H1 (cell line): ENCODE measurements around the gene UTS2B. TPM values are rescaled to one million over a fixed set of nuclear protein-coding genes. Genes with fewer than 3 reads are reported as not detected.

Experiments
- CTCF ChIA-PET: fragments of 300-600 bp; sonication (Branson Sonifier 250); formaldehyde crosslinking; loops from one replicate; lab custom pipeline; 2021; ENCODE audit not compliant: partially characterized antibody; lab: Charles Lee
- POLR2A ChIA-PET: fragments of 300-600 bp; sonication (Branson Sonifier 250); formaldehyde crosslinking; loops from one replicate; lab custom pipeline; 2021; ENCODE audit warnings: inconsistent platforms; ENCODE audit not compliant: partially characterized antibody; lab: Charles Lee
- DNase-seq, 2 experiments: peaks; one replicate each; pipeline versions ENCODE4 v3.0.0 to v3.0.0-alpha.2; 2010 to 2022; ENCODE audit warnings: low spot score in 2 of 2, low read depth in 1 of 2, mixed read lengths in 1 of 2
- FAIRE-seq: peaks from 2 replicates; lab custom pipeline; 2011; peaks lifted over from hg19 to GRCh38; lab: Jason Lieb, UNC
- H2AFZ ChIP-seq: 2 replicates; pipeline ENCODE4 v1.8.1; 2012; ENCODE audit warnings: low read length, inconsistent platforms
- H2AK5ac ChIP-seq: 2 replicates; pipeline ENCODE4 v1.6.1; 2013; ENCODE audit warnings: low read depth, low read length
- H2BK120ac ChIP-seq: replicated peaks from 2 replicates; pipeline ENCODE3; 2013; ENCODE audit warnings: low read depth, low read length, inconsistent platforms
- H2BK12ac ChIP-seq: 2 replicates; pipeline ENCODE4 v1.6.1; 2013; ENCODE audit warnings: low read depth, low read length
- H2BK15ac ChIP-seq: 2 replicates; pipeline ENCODE4 v1.6.1; 2013; ENCODE audit warnings: low read length
- H2BK20ac ChIP-seq: 2 replicates; pipeline ENCODE4 v1.6.1; 2013; ENCODE audit warnings: low read length
- H2BK5ac ChIP-seq: 2 replicates; pipeline ENCODE4 v1.6.1; 2013; ENCODE audit warnings: low read depth, low read length
- H3K14ac ChIP-seq: 2 replicates; pipeline ENCODE4 v1.6.1; 2013; ENCODE audit warnings: inconsistent platforms; ENCODE audit not compliant: insufficient read length
- H3K18ac ChIP-seq: 2 replicates; pipeline ENCODE4 v1.6.1; 2013; ENCODE audit warnings: low read length; ENCODE audit errors: extremely low read depth
- H3K23ac ChIP-seq: 2 replicates; pipeline ENCODE4 v1.6.1; 2013; ENCODE audit warnings: inconsistent platforms; ENCODE audit not compliant: insufficient read length
- H3K23me2 ChIP-seq: 2 replicates; pipeline ENCODE4 v1.6.1; 2013; ENCODE audit warnings: low read depth, low read length
- H3K27ac ChIP-seq: 2 replicates; pipeline ENCODE4 v1.6.1; 2011; ENCODE audit warnings: low read depth, low read length, inconsistent platforms
- H3K27me3 ChIP-seq, 4 experiments: replicated peaks in 1 of 4; 1 replicate in 1 of 4; 2 replicates in 3 of 4; pipeline versions ENCODE4 v1.6.1 to v1.8.1; 2011 to 2013; ENCODE audit warnings: low read length in 3 of 4, mild to moderate bottlenecking in 3 of 4, inconsistent platforms in 2 of 4, mixed read lengths in 2 of 4, moderate library complexity in 1 of 4; ENCODE audit not compliant: control insufficient read depth in 3 of 4, insufficient read depth in 3 of 4; ENCODE audit errors: extremely low read depth in 1 of 4
- H3K36me3 ChIP-seq, 4 experiments: 2 replicates each; pipeline versions ENCODE4 v1.6.1 to v1.8.1; 2011 to 2013; ENCODE audit warnings: mild to moderate bottlenecking in 4 of 4, low read length in 3 of 4, moderate library complexity in 2 of 4, control low read depth in 1 of 4, inconsistent platforms in 1 of 4; ENCODE audit not compliant: insufficient read depth in 4 of 4, control insufficient read depth in 2 of 4
- H3K4ac ChIP-seq: replicated peaks from 2 replicates; pipeline ENCODE3; 2013; ENCODE audit warnings: low read length, low read depth, mixed read lengths, inconsistent platforms; ENCODE audit not compliant: insufficient read length
- H3K4me1 ChIP-seq, 4 experiments: replicated peaks in 1 of 4; 1 replicate in 1 of 4; 2 replicates in 3 of 4; pipeline versions ENCODE4 v1.6.1 to v1.8.1; 2011 to 2013; ENCODE audit warnings: low read length in 3 of 4, inconsistent platforms in 2 of 4, mixed read lengths in 1 of 4; ENCODE audit not compliant: insufficient read depth in 4 of 4, control insufficient read depth in 3 of 4
- H3K4me2 ChIP-seq, 2 experiments: 2 replicates each; pipeline versions ENCODE4 v1.6.1 to v1.8.1; 2011 to 2013; ENCODE audit warnings: low read depth in 2 of 2, low read length in 2 of 2, control low read depth in 1 of 2, inconsistent platforms in 1 of 2, mild to moderate bottlenecking in 1 of 2; ENCODE audit not compliant: insufficient read depth in 1 of 2
- H3K4me3 ChIP-seq, 4 experiments: fragments of 200-600, 300-600 bp in 1 of 4; sonication (generic), shearing (Covaris generic), sonication (Bioruptor Twin) in 1 of 4; 2 replicates each; pipeline versions ENCODE4 v1.5.1 to v1.8.1; 2011 to 2016; ENCODE audit warnings: low read length in 4 of 4, low read depth in 3 of 4, control low read depth in 2 of 4, inconsistent platforms in 2 of 4, mild to moderate bottlenecking in 2 of 4, mixed read lengths in 1 of 4, moderate library complexity in 1 of 4; ENCODE audit not compliant: insufficient read depth in 2 of 4; ENCODE audit errors: extremely low read depth in 1 of 4
- H3K56ac ChIP-seq: replicated peaks from 2 replicates; pipeline ENCODE3; 2013; ENCODE audit warnings: low read depth, mild to moderate bottlenecking, mixed read lengths, low read length, inconsistent platforms; ENCODE audit not compliant: insufficient read length
- H3K79me1 ChIP-seq: 2 replicates; pipeline ENCODE4 v1.6.1; 2013; ENCODE audit warnings: low read depth, low read length, control low read depth
- H3K79me2 ChIP-seq, 2 experiments: 2 replicates each; pipeline versions ENCODE4 v1.6.1 to v1.8.1; 2012 to 2013; ENCODE audit warnings: low read length in 2 of 2, mild to moderate bottlenecking in 2 of 2, inconsistent platforms in 1 of 2; ENCODE audit not compliant: insufficient read depth in 2 of 2, control insufficient read depth in 1 of 2
- H3K9ac ChIP-seq, 4 experiments: replicated peaks in 1 of 4; 1 replicate in 1 of 4; 2 replicates in 3 of 4; pipeline versions ENCODE4 v1.6.1 to v1.8.1; 2011 to 2013; ENCODE audit warnings: low read depth in 3 of 4, low read length in 3 of 4, control low read depth in 2 of 4, mild to moderate bottlenecking in 2 of 4, moderate library complexity in 2 of 4, inconsistent platforms in 1 of 4; ENCODE audit errors: extremely low read depth in 1 of 4
- H3K9me3 ChIP-seq, 2 experiments: 2 replicates each; pipeline versions ENCODE4 v1.6.1 to v1.8.1; 2012 to 2013; ENCODE audit warnings: mild to moderate bottlenecking in 2 of 2, moderate library complexity in 2 of 2, control low read depth in 1 of 2, inconsistent platforms in 1 of 2, low read depth in 1 of 2, low read length in 1 of 2, mixed read lengths in 1 of 2; ENCODE audit not compliant: insufficient read depth in 2 of 2
- H4K20me1 ChIP-seq, 2 experiments: replicated peaks in 1 of 2; 2 replicates each; pipeline versions ENCODE3 to v1.8.1; 2011 to 2013; ENCODE audit warnings: inconsistent platforms in 2 of 2, low read length in 2 of 2, mild to moderate bottlenecking in 1 of 2; ENCODE audit not compliant: insufficient read depth in 2 of 2, control insufficient read depth in 1 of 2
- H4K5ac ChIP-seq: 2 replicates; pipeline ENCODE4 v1.6.1; 2013; ENCODE audit warnings: low read length, low read depth, mixed read lengths, inconsistent platforms; ENCODE audit not compliant: insufficient read length
- H4K8ac ChIP-seq: 2 replicates; pipeline ENCODE4 v1.8.0; 2013; ENCODE audit warnings: mild to moderate bottlenecking, moderate library complexity, low read length, inconsistent platforms; ENCODE audit not compliant: insufficient read depth; ENCODE audit errors: extremely low read depth
- H4K91ac ChIP-seq: replicated peaks from 2 replicates; pipeline ENCODE3; 2013; ENCODE audit warnings: low read length, mixed read lengths, inconsistent platforms; ENCODE audit not compliant: insufficient read length
- CEBPB ChIP-seq: IDR thresholded peaks from 2 replicates; pipeline ENCODE4 v1.6.1; 2012; ENCODE audit warnings: low read depth, low read length
- CTBP2 ChIP-seq: IDR thresholded peaks from 2 replicates; pipeline ENCODE4 v1.7.0; 2011; ENCODE audit warnings: borderline replicate concordance, mild to moderate bottlenecking, moderate library complexity, mixed read lengths, low read length; ENCODE audit not compliant: insufficient read depth, insufficient read length
- E2F6 ChIP-seq: IDR thresholded peaks from 2 replicates; pipeline ENCODE4 v1.6.1; 2012; ENCODE audit warnings: inconsistent platforms
- EGR1 ChIP-seq: IDR thresholded peaks from 2 replicates; pipeline ENCODE4 v1.6.1; 2011; ENCODE audit warnings: low read depth, low read length, borderline replicate concordance
- FOSL1 ChIP-seq: IDR thresholded peaks from 2 replicates; pipeline ENCODE4 v1.6.1; 2011; ENCODE audit warnings: mild to moderate bottlenecking, low read depth, low read length, moderate library complexity; ENCODE audit not compliant: insufficient read depth
- GTF2F1 ChIP-seq: IDR thresholded peaks from 2 replicates; pipeline ENCODE4 v1.6.1; 2012; ENCODE audit warnings: low read depth, low read length, improper control_type of control experiment, borderline replicate concordance
- HDAC6 ChIP-seq: IDR thresholded peaks from one replicate; pipeline ENCODE4 v1.7.1; 2012; ENCODE audit warnings: low read depth, mild to moderate bottlenecking, inconsistent platforms, low read length, moderate library complexity
- MAX ChIP-seq: IDR thresholded peaks from 2 replicates; pipeline ENCODE4 v1.6.1; 2012; ENCODE audit warnings: inconsistent platforms
- RFX5 ChIP-seq: IDR thresholded peaks from 2 replicates; pipeline ENCODE4 v1.6.1; 2011; ENCODE audit warnings: low read depth, low read length, improper control_type of control experiment, borderline replicate concordance
- SIN3A ChIP-seq, 2 experiments: IDR thresholded peaks in 1 of 2; conservative IDR thresholded peaks in 1 of 2; 2 replicates each; pipeline ENCODE4 v1.6.1; 2011 to 2012; ENCODE audit warnings: low read length in 2 of 2, improper control_type of control experiment in 1 of 2, low read depth in 1 of 2, mild to moderate bottlenecking in 1 of 2
- SIX5 ChIP-seq: IDR thresholded peaks from 2 replicates; pipeline ENCODE4 v1.6.1; 2011; ENCODE audit warnings: mild to moderate bottlenecking, low read depth, low read length
- TAF7 ChIP-seq: optimal IDR thresholded peaks from 2 replicates; pipeline ENCODE3; 2011; ENCODE audit warnings: low read depth, mild to moderate bottlenecking, inconsistent platforms, low read length, moderate library complexity, borderline replicate concordance
- WGBS, 2 experiments: shearing (Covaris generic) in 1 of 2; methylation state at CpG; one replicate each; pipeline versions ENCODE4 v1.1.6 to v1.1.7; 2013 to 2015; ENCODE audit warnings: low lambda C conversion rate in 2 of 2, mixed read lengths in 2 of 2, inconsistent platforms in 1 of 2, low coverage in 1 of 2, missing lambda C conversion rate in 1 of 2; ENCODE audit not compliant: insufficient replicate concordance in 2 of 2, insufficient coverage in 1 of 2, insufficient read length in 1 of 2; ENCODE audit errors: extremely low coverage in 1 of 2, missing lambda C conversion rate in 1 of 2; 5-methylcytosine and 5-hydroxymethylcytosine counted together
- polyA plus RNA-seq, 7 experiments: library from polyadenylated mRNA; depleted of rRNA in 3 of 7; stranded (reverse) in 5 of 7; unstranded in 2 of 7; fragments of >200 nt in 5 of 7; fragments of 200-250 nt in 2 of 7; gene quantifications; 1 replicate in 5 of 7; 2 replicates in 1 of 7; 4 replicates in 1 of 7; pipeline versions ENCODE4 v1.2.1 to v1.2.3, GENCODE V29; 2011 to 2013; ENCODE audit warnings: missing spikeins in 2 of 7, mixed read lengths in 2 of 7
- total RNA-seq: library from RNA; stranded (reverse); fragmentation: NEBNext Ultra II Directional; extraction: Animal tissue kit (Norgen Biotek cat#: 25700); gene quantifications from 2 replicates; pipeline ENCODE4 v1.2.1, GENCODE V29; 2021

The UTS2B gene
- total and polyA plus RNA-seq, 2 of the 8 experiments (the other 6 are each of a cell fraction or from before 2014, with no cell fraction given): not detected

GRCh38 chr3:191353022-191353777 lies 22.9 kb upstream of the UTS2B start:
- Histone ChIP-seq H3K4me1 (peaks cover 0 to 3% (median 1%) of the 10 kb centered on the region in 4 experiments; a peak in 2 of 7 replicates), H3K23ac (no peak overlapping the region), H4K8ac (no peak overlapping the region), H4K91ac (no peak overlapping the region), H2BK120ac (no peak overlapping the region), H3K79me2 (peaks cover 0 to 2% of the 10 kb centered on the region in 2 experiments; a peak in 1 of 4 replicates), H2BK12ac (no peak overlapping the region), H3K4ac (no peak overlapping the region), H2AK5ac (no peak overlapping the region), H3K4me3 (no peak overlapping the region), H2BK5ac (no peak overlapping the region), H2AFZ (no peak overlapping the region), H3K14ac (no peak overlapping the region), H4K5ac (no peak overlapping the region), H3K36me3 (no peaks in the 10 kb centered on the region), H4K20me1 (no peaks in the 10 kb centered on the region), H3K27me3 (no peaks in the 10 kb centered on the region), H3K18ac (no peak overlapping the region), H3K23me2 (no peaks in the 10 kb centered on the region), H3K56ac (no peak overlapping the region), H3K9ac (no peak overlapping the region), H3K27ac (no peak overlapping the region), H3K9me3 (no peaks in the 10 kb centered on the region), H3K79me1 (no peaks in the 10 kb centered on the region), H2BK20ac (no peak overlapping the region), H3K4me2 (no peak overlapping the region), H2BK15ac (no peak overlapping the region)
- ChIA-PET POLR2A (no interaction called here), CTCF (no interaction called here)
- DNase-seq (no peak), FAIRE-seq (no peak)
- no CpG with 5 or more reads among the region's 7 CpGs for WGBS, 2 experiments
- TF ChIP-seq SIX5: no peak
- TF ChIP-seq RFX5: no peak
- TF ChIP-seq CTBP2: no peak
- TF ChIP-seq GTF2F1: no peak
- no peak for TF ChIP-seq TAF7
- TF ChIP-seq HDAC6: no peak
- TF ChIP-seq SIN3A (conservative IDR thresholded peaks at IDR 0.05 in 1 of 2, IDR thresholded peaks at IDR 0.05 in 1 of 2; ENCODE audit: low read depth in 1 of 2, low read length in 2 of 2): no peak
- no peak for TF ChIP-seq MAX
- no peak for TF ChIP-seq FOSL1
- TF ChIP-seq E2F6: no peak
- no peak for TF ChIP-seq CEBPB
- TF ChIP-seq EGR1: no peak
